Breast epithelium (tissue), 4 donors: ENCODE data around the gene NAT10. TPM values are rescaled to one million over a fixed set of nuclear protein-coding genes. Genes with fewer than 3 reads are reported as not detected.

Experiments used
- DNase-seq, 2 donors: peaks; one replicate each; pipeline ENCODE4 v3.0.0-alpha.2; 2019; ENCODE audit warnings: low spot score in 2 of 2
- H3K27ac ChIP-seq, 2 donors: fragments of 200-600 bp; sonication (generic) in 1 of 2; one replicate each; pipeline ENCODE4 v1.5.1; 2016 to 2019; ENCODE audit warnings: mild to moderate bottlenecking in 1 of 2
- H3K27me3 ChIP-seq, 2 donors: fragments of 200-600 bp; sonication (generic) in 1 of 2; one replicate each; pipeline versions ENCODE4 v1.5.1 to v1.6.0; 2017 to 2019; ENCODE audit warnings: control low read depth in 1 of 2, mild to moderate bottlenecking in 1 of 2
- H3K36me3 ChIP-seq: fragments of 200-600 bp; one replicate; pipeline ENCODE4 v1.5.1; 2019
- H3K4me1 ChIP-seq, 2 donors: fragments of 200-600 bp; sonication (generic); one replicate each; pipeline ENCODE4 v1.5.1; 2016 to 2019; ENCODE audit warnings: control low read depth in 1 of 2
- H3K4me3 ChIP-seq, 3 donors: fragments of 200-600 bp; sonication (generic); 1 replicate in 2 of 3; 2 replicates in 1 of 3; pipeline ENCODE4 v1.5.1; 2016 to 2019; ENCODE audit warnings: mild to moderate bottlenecking in 3 of 3, moderate library complexity in 2 of 3
- H3K9me3 ChIP-seq, 2 donors: fragments of 200-600 bp; sonication (generic) in 1 of 2; one replicate each; pipeline ENCODE4 v1.5.1; 2016 to 2019; ENCODE audit warnings: control low read depth in 1 of 2
- CTCF ChIP-seq, 3 donors: fragments of 450-650 bp; IDR thresholded peaks; one replicate each; pipeline ENCODE4 v1.5.1; 2016 to 2017; ENCODE audit warnings: antibody characterized with exemption in 3 of 3, mild to moderate bottlenecking in 3 of 3, moderate library complexity in 3 of 3
- POLR2A ChIP-seq: fragments of 450-650 bp; IDR thresholded peaks from one replicate; pipeline ENCODE4 v1.6.1; 2016; ENCODE audit warnings: antibody characterized with exemption, mild to moderate bottlenecking, moderate library complexity
- POLR2AphosphoS5 ChIP-seq, 3 donors: sonication (generic); formaldehyde crosslinking; IDR thresholded peaks; one replicate each; pipeline ENCODE4 v1.6.1; 2017; ENCODE audit warnings: antibody characterized with exemption in 3 of 3
- intact Hi-C: fragments of 100-400 bp; cut with DNase I; formaldehyde crosslinking; loops from one replicate; pipeline ENCODE4 v1.15.1; 2023; ENCODE audit warnings: low total_unique reads
- total RNA-seq, 3 donors: library from RNA; depleted of rRNA; stranded (reverse); fragments of >200 nt; gene quantifications; one replicate each; pipeline ENCODE4 v1.1.0, GENCODE V29; 2016

The NAT10 gene
- total RNA-seq, 3 donors from 2014 or later: 22.6 to 41.0 (median 31.5) TPM

- no peak overlapping the region for H3K27ac ChIP-seq
- H3K9me3 ChIP-seq: no peaks in the 10 kb centered on the region
- DNase-seq: no peak
- no peaks in the 10 kb centered on the region for H3K27me3 ChIP-seq
- TF ChIP-seq POLR2AphosphoS5 (IDR thresholded peaks at IDR 0.05): no peak
- no peak for TF ChIP-seq POLR2A
- TF ChIP-seq CTCF (IDR thresholded peaks at IDR 0.05): no peak
- no peak overlapping the region for H3K4me3 ChIP-seq
- H3K36me3 ChIP-seq: no peaks in the 10 kb centered on the region
- intact Hi-C loops: no loop called here
- H3K4me1 ChIP-seq: peaks cover 0 to 6% of the 10 kb centered on the region in 2 donors
Measured at GRCh38 chr11:34182425-34182824, 77.0 kb downstream of the NAT10 start.

DNA sequence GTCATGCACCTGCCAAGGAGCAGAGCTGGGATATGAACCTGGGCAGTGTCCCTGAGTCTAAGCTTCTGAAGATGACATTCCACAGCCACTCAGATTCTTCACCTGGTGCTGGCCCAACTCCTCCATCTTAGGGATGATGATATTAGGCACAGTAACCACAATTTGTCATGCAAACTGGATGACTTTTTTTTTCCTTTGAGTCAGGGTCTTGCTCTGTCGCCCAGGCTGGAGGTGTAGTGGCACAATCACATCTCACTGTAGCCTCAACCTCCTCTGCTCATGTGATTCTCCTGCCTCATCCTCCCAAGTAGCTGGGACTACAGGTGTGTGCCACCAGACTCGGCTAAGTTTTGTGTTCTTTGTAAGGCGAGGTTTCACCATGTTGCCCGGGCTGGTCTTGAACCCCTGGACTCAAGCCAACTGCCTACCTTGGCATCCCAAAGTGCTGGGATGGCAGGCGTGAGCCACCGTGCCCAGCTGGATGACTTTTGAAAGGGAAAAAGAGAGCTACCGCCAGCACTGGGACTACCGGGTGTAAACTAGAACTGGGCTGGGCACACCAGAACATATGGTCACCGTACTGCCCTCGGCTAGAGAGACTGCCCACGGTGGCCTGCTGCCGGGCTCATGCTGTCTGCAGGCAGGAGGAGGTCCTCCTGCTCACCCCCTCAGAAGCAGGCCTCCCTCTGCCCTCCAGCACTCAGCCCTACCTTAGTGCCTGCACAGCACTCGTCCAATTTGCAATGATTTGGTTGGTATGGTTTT, 77.7 kb downstream of the NAT10 start:
- Histone ChIP-seq H3K9me3 (no peaks in the 10 kb centered on the region), H3K4me1 (peaks cover 0 to 6% of the 10 kb centered on the region in 2 donors), H3K27ac (no peak overlapping the region), H3K27me3 (no peaks in the 10 kb centered on the region), H3K36me3 (no peaks in the 10 kb centered on the region), H3K4me3 (no peak overlapping the region)
- no peak for DNase-seq
- TF ChIP-seq CTCF (IDR thresholded peaks at IDR 0.05) (no peak), POLR2A (no peak), POLR2AphosphoS5 (IDR thresholded peaks at IDR 0.05) (no peak)
- intact Hi-C loops: no loop called here

GRCh38 chr11:34183848-34184391, 78.5 kb downstream of the NAT10 start:
- H3K4me1 ChIP-seq: peaks cover 0 to 6% of the 10 kb centered on the region in 2 donors
- no peak for DNase-seq
- TF ChIP-seq CTCF (IDR thresholded peaks at IDR 0.05) (no peak), POLR2A (no peak), POLR2AphosphoS5 (IDR thresholded peaks at IDR 0.05) (no peak)
- no peaks in the 10 kb centered on the region for H3K27me3 ChIP-seq
- no peaks in the 10 kb centered on the region for H3K9me3 ChIP-seq
- H3K4me3 ChIP-seq: no peak overlapping the region
- intact Hi-C loops: no loop called here
- H3K27ac ChIP-seq: no peak overlapping the region
- H3K36me3 ChIP-seq: no peaks in the 10 kb centered on the region

DNA sequence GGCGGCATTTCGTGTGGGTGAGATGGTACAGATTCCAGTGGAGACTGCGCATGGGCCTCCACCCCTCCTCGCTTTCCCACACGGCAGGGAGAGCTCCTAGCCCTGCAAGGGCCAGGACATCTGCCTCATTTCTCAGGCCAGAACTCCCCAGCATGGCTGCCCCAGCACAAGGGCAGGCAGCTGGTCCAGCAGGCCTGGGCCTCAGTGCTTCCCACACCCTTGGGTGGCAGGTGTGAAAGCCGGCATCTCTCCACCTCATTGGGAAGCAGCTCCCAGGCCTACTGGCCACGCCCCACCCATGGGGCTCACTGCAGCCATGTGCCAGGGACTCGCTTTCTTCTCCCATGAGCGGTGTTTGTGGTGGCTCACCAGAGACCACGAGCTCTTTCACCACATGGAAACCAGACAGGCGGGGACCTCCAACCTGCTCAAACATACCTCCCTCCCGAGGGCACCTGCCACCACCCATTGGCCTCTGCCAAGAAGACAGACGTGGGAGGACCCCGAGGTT, 79.1 kb downstream of the NAT10 start:
- H3K36me3 ChIP-seq: no peaks in the 10 kb centered on the region
- no peak overlapping the region for H3K4me3 ChIP-seq
- TF ChIP-seq POLR2A (no peak), CTCF (IDR thresholded peaks at IDR 0.05) (no peak), POLR2AphosphoS5 (IDR thresholded peaks at IDR 0.05) (no peak)
- H3K4me1 ChIP-seq: peaks cover 0 to 6% of the 10 kb centered on the region in 2 donors
- no peak for DNase-seq
- no peaks in the 10 kb centered on the region for H3K9me3 ChIP-seq
- H3K27me3 ChIP-seq: no peaks in the 10 kb centered on the region
- intact Hi-C loops: no loop called here
- H3K27ac ChIP-seq: no peak overlapping the region
